Fibroblast of the aortic adventitia (primary cell): ENCODE results near the gene PTPN13. TPM values are rescaled to one million over a fixed set of nuclear protein-coding genes. Genes with fewer than 3 reads are reported as not detected.
A peak's percentile ranks its signal among the peaks of the same experiment; 100 is the strongest.

Experiments
- DNase-seq: peaks from one replicate; pipeline ENCODE4 v3.0.0-alpha.2; 2010; ENCODE audit warnings: low read depth
- H3K4me3 ChIP-seq: 2 replicates; pipeline ENCODE4 v1.5.1; 2011; ENCODE audit warnings: low read depth, mild to moderate bottlenecking, control low read depth, low read length, moderate library complexity
- CTCF ChIP-seq: IDR thresholded peaks from 2 replicates; pipeline ENCODE4 v1.5.1; 2011; ENCODE audit warnings: mild to moderate bottlenecking, low read length, control low read depth, inconsistent platforms; ENCODE audit not compliant: insufficient read depth
- total RNA-seq: library from RNA; depleted of rRNA; stranded (reverse); fragments of >200 nt; gene quantifications from 2 replicates; pipeline ENCODE4 v1.2.3, GENCODE V29; 2012; ENCODE audit warnings: low replicate concordance

PTPN13 gene
- total RNA-seq, 1 donor = 67.6 TPM

GRCh38 chr4:86657910-86658309 is 63.8 kb downstream of the PTPN13 start:
- no peak for TF ChIP-seq CTCF
- H3K4me3 ChIP-seq = no peak overlapping the region
- no peak for DNase-seq

GRCh38 chr4:86660401-86660800 is 66.3 kb downstream of the PTPN13 start:
- H3K4me3 ChIP-seq = no peak overlapping the region
- no peak for DNase-seq
- TF ChIP-seq CTCF = no peak

GRCh38 chr4:86661006-86661405 is 66.9 kb downstream of the PTPN13 start:
- H3K4me3 ChIP-seq = no peak overlapping the region
- no peak for DNase-seq
- TF ChIP-seq CTCF = no peak

GRCh38 chr4:86661418-86661817 is 67.3 kb downstream of the PTPN13 start:
- DNase-seq = no peak
- no peak for TF ChIP-seq CTCF
- H3K4me3 ChIP-seq = no peak overlapping the region

- TF ChIP-seq CTCF = no peak
- peak; percentile 54 for DNase-seq
- H3K4me3 ChIP-seq = no peak overlapping the region
Measured at GRCh38 chr4:86664959-86665358, 70.8 kb downstream of the PTPN13 start.

GRCh38 chr4:86670298-86670697 is 76.2 kb downstream of the PTPN13 start:
- H3K4me3 ChIP-seq = no peak overlapping the region
- DNase-seq = no peak
- TF ChIP-seq CTCF = no peak

GRCh38 chr4:86670756-86671155 is 76.6 kb downstream of the PTPN13 start:
- TF ChIP-seq CTCF = no peak
- no peak overlapping the region for H3K4me3 ChIP-seq
- peak; percentile 78 for DNase-seq
